ENCODE data around the gene CPNE9.

CPNE9 gene

GRCh38 chr3:9686050-9686550, 17.5 kb upstream of the CPNE9 start:
- no peak for TF ChIP-seq CTCF (IDR thresholded peaks at IDR 0.05; ENCODE audit: insufficient read depth, low read depth, low read length, missing control alignments)
- DNase-seq (ENCODE audit: low read depth) = no peak
- no peak overlapping the region for H3K4me3 ChIP-seq (ENCODE audit: low read length)

GRCh38 chr3:9686703-9687102, 16.9 kb upstream of the CPNE9 start:
- no peak overlapping the region for H3K4me3 ChIP-seq (ENCODE audit: low read length)
- no peak for DNase-seq (ENCODE audit: low read depth)
- TF ChIP-seq CTCF (IDR thresholded peaks at IDR 0.05; ENCODE audit: insufficient read depth, low read depth, low read length, missing control alignments) = no peak

- no peak for TF ChIP-seq CTCF (IDR thresholded peaks at IDR 0.05; ENCODE audit: insufficient read depth, low read depth, low read length, missing control alignments)
- no peak for DNase-seq (ENCODE audit: low read depth)
- H3K4me3 ChIP-seq (ENCODE audit: low read length) = no peak overlapping the region
Measured at GRCh38 chr3:9687514-9687913, 16.1 kb upstream of the CPNE9 start.

GRCh38 chr3:9688961-9689360, 14.7 kb upstream of the CPNE9 start:
- no peak overlapping the region for H3K4me3 ChIP-seq (ENCODE audit: low read length)
- TF ChIP-seq CTCF (IDR thresholded peaks at IDR 0.05; ENCODE audit: insufficient read depth, low read depth, low read length, missing control alignments) = no peak
- no peak for DNase-seq (ENCODE audit: low read depth)

GRCh38 chr3:9689757-9690156, 13.9 kb upstream of the CPNE9 start:
- no peak for TF ChIP-seq CTCF (IDR thresholded peaks at IDR 0.05; ENCODE audit: insufficient read depth, low read depth, low read length, missing control alignments)
- no peak for DNase-seq (ENCODE audit: low read depth)
- H3K4me3 ChIP-seq (ENCODE audit: low read length) = no peak overlapping the region

GRCh38 chr3:9690451-9691450, 12.9 kb upstream of the CPNE9 start:
- H3K4me3 ChIP-seq (ENCODE audit: low read length) = no peak overlapping the region
- DNase-seq (ENCODE audit: low read depth) = no peak
- TF ChIP-seq CTCF (IDR thresholded peaks at IDR 0.05; ENCODE audit: insufficient read depth, low read depth, low read length, missing control alignments) = no peak

All from epithelial cell of esophagus (primary cell).